Measurements from ENCODE around the gene NOL9.

The NOL9 gene

DNA sequence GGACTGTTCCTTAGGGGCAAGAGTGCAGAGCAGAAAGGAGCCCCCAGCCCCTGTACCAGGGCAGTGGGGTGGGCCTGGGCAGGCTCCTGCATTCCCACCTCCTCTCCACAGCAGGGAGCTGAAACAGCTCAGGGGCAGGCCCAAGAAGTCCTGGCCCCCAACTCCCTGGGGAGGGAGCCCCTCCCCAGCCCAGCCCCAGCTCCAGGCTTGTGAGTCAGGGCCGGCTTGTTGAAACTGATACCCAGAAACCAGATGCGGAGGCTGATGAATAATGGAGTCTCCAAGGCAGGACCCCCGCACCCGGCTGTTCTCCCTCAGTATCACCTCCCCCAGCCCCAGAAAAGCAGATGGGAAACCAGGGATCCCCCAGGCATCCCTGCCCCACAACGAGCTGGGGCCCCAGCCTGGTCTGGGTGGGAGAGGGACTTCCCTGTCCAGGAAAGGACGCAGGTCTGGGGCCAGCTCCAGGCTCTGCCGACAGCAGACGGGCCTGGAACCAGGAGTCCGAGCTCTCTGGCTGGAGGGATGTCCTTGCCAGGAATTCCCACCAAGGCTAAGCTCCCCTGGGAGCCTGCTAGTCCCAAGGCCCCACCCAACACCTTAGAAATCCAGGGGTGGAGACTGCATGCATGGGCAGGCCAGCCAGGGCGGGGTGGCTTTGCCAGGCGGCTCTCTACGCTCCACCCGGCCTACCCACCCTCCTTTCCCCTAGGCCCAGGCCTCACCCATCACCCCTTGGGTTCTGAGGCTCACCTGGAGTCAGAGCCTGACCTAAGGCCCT is 65.5 kb downstream of the NOL9 start:
- no peak overlapping the region for H3K4me3 ChIP-seq (ENCODE audit: control insufficient read depth, low read depth, low read length)
- DNase-seq (ENCODE audit: low read depth), result no peak
- TF ChIP-seq, protein P1, sequence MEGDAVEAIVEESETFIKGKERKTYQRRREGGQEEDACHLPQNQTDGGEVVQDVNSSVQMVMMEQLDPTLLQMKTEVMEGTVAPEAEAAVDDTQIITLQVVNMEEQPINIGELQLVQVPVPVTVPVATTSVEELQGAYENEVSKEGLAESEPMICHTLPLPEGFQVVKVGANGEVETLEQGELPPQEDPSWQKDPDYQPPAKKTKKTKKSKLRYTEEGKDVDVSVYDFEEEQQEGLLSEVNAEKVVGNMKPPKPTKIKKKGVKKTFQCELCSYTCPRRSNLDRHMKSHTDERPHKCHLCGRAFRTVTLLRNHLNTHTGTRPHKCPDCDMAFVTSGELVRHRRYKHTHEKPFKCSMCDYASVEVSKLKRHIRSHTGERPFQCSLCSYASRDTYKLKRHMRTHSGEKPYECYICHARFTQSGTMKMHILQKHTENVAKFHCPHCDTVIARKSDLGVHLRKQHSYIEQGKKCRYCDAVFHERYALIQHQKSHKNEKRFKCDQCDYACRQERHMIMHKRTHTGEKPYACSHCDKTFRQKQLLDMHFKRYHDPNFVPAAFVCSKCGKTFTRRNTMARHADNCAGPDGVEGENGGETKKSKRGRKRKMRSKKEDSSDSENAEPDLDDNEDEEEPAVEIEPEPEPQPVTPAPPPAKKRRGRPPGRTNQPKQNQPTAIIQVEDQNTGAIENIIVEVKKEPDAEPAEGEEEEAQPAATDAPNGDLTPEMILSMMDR (IDR thresholded peaks at IDR 0.05; ENCODE audit: control insufficient read depth, insufficient read depth, low read depth, low read length, missing control alignments), result no peak

DNA sequence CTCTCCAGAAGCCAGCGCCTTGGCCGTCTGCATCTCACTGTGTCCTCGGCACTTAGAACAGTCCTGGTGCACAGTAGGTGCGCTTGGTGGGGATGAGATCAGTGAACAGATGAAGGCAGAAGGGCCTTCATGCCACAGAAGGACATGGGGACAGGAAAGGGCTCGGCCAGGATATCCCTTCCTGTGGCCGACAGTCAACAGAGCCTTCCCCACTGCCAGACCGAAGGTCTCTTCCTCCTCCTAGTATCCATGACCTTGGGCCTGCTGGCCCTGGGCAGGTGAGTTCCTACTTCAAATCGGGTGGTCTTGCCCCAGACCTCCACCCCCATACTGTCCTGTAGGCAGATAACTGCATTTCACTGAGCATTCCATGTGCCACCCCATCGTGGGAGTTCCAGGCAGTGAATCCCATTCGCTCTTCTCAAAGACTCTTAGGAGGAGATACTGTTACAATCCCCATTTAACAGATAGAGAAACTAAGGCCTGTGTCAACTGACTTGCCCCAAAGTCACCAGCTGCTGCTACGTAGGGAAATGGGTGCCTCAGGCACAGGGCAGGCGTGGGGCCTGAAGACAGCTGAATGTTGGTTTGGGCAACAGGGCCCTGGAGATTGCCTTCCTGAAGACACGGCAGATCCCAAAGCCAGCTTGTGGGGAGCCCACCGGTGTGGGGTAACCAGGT is 66.4 kb downstream of the NOL9 start:
- no peak for DNase-seq (ENCODE audit: low read depth)
- TF ChIP-seq, protein P1 (IDR thresholded peaks at IDR 0.05; ENCODE audit: control insufficient read depth, insufficient read depth, low read depth, low read length, missing control alignments), result no peak
- no peak overlapping the region for H3K4me3 ChIP-seq (ENCODE audit: control insufficient read depth, low read depth, low read length)

DNA sequence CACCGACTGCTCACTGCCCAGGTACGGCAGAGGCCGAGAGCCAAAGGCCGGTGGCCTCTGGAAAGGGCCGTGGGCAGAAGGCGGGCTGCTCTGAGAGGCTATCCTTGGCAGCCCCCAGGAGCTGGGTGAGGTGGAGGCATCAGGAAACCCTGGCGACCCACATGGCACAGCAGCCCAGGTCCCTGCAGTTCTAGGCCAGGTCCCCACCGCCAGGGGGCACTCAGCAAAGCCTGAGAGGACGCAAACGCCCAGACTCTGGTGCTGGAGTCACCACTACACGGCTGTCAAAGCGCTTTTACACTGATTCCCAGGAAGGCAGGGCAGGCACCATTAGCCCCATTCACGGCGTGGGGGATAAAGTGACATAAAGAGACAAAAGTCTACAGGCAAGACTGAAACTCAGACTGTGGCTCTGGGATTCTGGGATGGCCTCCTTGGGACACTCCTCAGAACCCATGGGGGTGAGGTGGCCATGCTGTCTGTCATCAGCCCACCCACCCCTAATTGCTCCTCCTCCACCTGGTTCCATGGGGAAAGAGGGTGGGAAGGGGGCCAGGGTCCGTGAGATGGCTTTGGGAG is 67.8 kb downstream of the NOL9 start:
- TF ChIP-seq, protein P1 (IDR thresholded peaks at IDR 0.05; ENCODE audit: control insufficient read depth, insufficient read depth, low read depth, low read length, missing control alignments), result peak; percentile 98
- H3K4me3 ChIP-seq (ENCODE audit: control insufficient read depth, low read depth, low read length), result no peak overlapping the region

DNA sequence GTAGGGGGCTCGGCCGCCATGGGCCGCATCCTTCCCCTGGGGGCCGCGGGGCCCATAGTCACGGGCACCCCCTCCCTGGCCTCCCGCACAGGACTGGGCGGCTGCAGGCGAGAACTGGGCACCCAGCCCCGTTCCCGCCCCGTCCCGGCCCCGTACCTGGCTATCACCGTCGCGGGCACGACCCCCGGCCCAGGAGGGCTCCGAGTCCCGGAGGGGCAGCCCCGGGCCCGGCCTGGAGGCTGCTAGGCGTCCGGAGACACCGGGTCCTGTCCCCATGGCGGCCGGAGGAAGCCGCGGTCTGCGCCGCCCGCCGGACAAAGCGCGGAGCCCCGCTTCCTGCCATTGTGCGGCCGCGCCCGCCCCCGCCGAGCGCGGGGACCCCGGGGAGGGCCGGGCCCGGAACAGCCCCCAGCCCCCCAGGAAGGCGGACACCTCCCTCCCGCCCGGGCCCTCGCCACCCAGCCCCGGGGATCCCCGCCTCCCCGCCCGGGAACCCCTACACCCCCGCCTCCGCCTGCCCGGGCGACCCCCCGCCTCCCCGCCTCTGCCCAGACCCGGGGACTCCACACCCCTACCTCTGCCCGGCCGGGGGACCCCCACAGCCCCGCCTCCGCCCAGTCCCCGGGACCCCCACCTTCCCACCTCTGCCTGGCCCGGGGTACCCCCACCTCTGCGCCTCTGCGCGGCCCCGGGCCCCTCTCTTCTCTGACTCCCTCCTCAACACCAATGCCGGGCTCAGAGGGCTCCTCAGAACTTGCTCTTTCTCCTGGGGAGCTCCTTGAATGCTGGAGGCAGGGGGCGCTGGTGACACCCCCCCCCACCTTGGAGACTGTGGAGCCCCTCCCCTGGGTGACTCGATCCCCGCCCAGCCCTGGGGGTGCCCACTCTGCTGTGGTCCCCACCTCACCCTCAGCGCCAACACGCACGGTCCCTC is 68.9 kb downstream of the NOL9 start:
- no peak for DNase-seq (ENCODE audit: low read depth)
- peak overlapping the region; percentile 25 for H3K4me3 ChIP-seq (ENCODE audit: control insufficient read depth, low read depth, low read length)
- TF ChIP-seq, protein P1 (IDR thresholded peaks at IDR 0.05; ENCODE audit: control insufficient read depth, insufficient read depth, low read depth, low read length, missing control alignments), result peak; percentile 15

More for the DNA sequence above, 67.8 kb downstream of the NOL9 start:
- DNase-seq (ENCODE audit: low read depth), result no peak

DNA sequence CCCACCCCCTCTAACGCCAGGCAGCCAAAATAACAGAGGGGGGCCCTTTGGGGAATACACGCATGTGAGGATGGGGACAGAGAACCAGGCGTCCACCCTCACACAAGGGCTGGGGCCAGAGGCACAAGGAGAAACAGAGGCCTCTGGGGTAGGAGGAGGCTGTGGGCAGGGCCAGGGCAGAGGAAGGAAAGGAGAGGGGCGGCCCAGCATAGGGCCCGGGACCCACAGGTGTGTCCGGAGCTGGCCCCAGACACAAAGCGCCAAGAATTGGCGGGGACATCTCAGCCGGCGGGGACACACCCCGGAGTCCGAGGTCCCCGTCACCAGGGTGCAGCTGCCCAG is 69.5 kb downstream of the NOL9 start:
- peak overlapping the region; percentile 25; the same call in 1 of the 2 replicates for H3K4me3 ChIP-seq (ENCODE audit: control insufficient read depth, low read depth, low read length)

More for the DNA sequence above, 69.5 kb downstream of the NOL9 start:
- DNase-seq (ENCODE audit: low read depth), result no peak
- TF ChIP-seq, protein P1 (IDR thresholded peaks at IDR 0.05; ENCODE audit: control insufficient read depth, insufficient read depth, low read depth, low read length, missing control alignments), result no peak
